HEK293 (cell line): Measurements from ENCODE around the gene TECPR2.

Source experiments
- CTCF ChIA-PET: fragments of 350-600 bp; formaldehyde crosslinking; extraction: SDS; loops from one replicate; lab custom pipeline; 2021; ENCODE audit warnings: antibody characterized with exemption; lab: Yijun Ruan, JAX
- POLR2A ChIA-PET: fragments of 300-600 bp; formaldehyde crosslinking; extraction: SDS; loops from one replicate; lab custom pipeline; 2020; ENCODE audit warnings: antibody characterized with exemption, inconsistent platforms; lab: Yijun Ruan, JAX
- H3K27ac ChIP-seq: fragments of 200-500 bp; sonication (Bioruptor generic); 2 replicates; pipeline ENCODE4 v1.5.1; 2014; ENCODE audit warnings: low read depth, low read length, control low read depth, inconsistent platforms; ENCODE audit errors: extremely low read depth
- H3K36me3 ChIP-seq, 2 experiments: fragments of 200-500 bp in 1 of 2; sonication (Bioruptor generic) in 1 of 2; 1 replicate in 1 of 2; 2 replicates in 1 of 2; pipeline ENCODE4 v1.5.1; 2014 to 2017; ENCODE audit warnings: inconsistent platforms in 2 of 2, low read length in 2 of 2; ENCODE audit not compliant: control insufficient read depth in 2 of 2, insufficient read depth in 1 of 2
- H3K4me1 ChIP-seq: fragments of 200-500 bp; sonication (Bioruptor generic); 2 replicates; pipeline ENCODE4 v1.5.1; 2014; ENCODE audit warnings: mild to moderate bottlenecking, low read length, inconsistent platforms; ENCODE audit not compliant: control insufficient read depth, insufficient read depth
- H3K4me3 ChIP-seq: 2 replicates; pipeline ENCODE4 v1.5.1; 2011; ENCODE audit warnings: low read depth, mild to moderate bottlenecking, control low read depth, low read length, moderate library complexity
- H3K9me3 ChIP-seq: fragments of 200-500 bp; sonication (Bioruptor generic); 2 replicates; pipeline ENCODE4 v1.5.1; 2014; ENCODE audit warnings: low read depth, low read length, inconsistent platforms; ENCODE audit not compliant: control insufficient read depth, insufficient read depth
- FEZF1 ChIP-seq: fragments of 450-650 bp; formaldehyde crosslinking; IDR thresholded peaks from 2 replicates; pipeline ENCODE4 v1.5.1; 2016; ENCODE audit warnings: missing biosample characterization, missing genetic modification characterization
- KLF1 ChIP-seq: fragments of 450-650 bp; formaldehyde crosslinking; IDR thresholded peaks from 2 replicates; pipeline ENCODE4 v1.5.1; 2016; ENCODE audit warnings: missing biosample characterization, missing genetic modification characterization
- MZF1 ChIP-seq: fragments of 450-650 bp; formaldehyde crosslinking; IDR thresholded peaks from 2 replicates; pipeline ENCODE4 v1.5.1; 2017; ENCODE audit warnings: missing biosample characterization, missing genetic modification characterization, borderline replicate concordance
- SALL2 ChIP-seq: fragments of 450-650 bp; formaldehyde crosslinking; IDR thresholded peaks from 2 replicates; pipeline ENCODE4 v1.5.0; 2017; ENCODE audit warnings: missing biosample characterization, mild to moderate bottlenecking, missing genetic modification characterization, borderline replicate concordance
- SP2 ChIP-seq: fragments of 450-650 bp; formaldehyde crosslinking; IDR thresholded peaks from 2 replicates; pipeline ENCODE4 v1.5.1; 2016; ENCODE audit warnings: missing biosample characterization, missing genetic modification characterization
- TRIM28 ChIP-seq: IDR thresholded peaks from 2 replicates; pipeline ENCODE4 v1.6.1; 2011; ENCODE audit warnings: low read length, control low read depth, borderline replicate concordance
- YY1 ChIP-seq: fragments of 450-650 bp; formaldehyde crosslinking; IDR thresholded peaks from 2 replicates; pipeline ENCODE4 v1.5.1; 2018; ENCODE audit warnings: missing biosample characterization, missing genetic modification characterization
- ZBTB1 ChIP-seq: fragments of 450-650 bp; formaldehyde crosslinking; IDR thresholded peaks from 2 replicates; pipeline ENCODE4 v1.5.1; 2016; ENCODE audit warnings: missing biosample characterization, missing genetic modification characterization
- ZFP3 ChIP-seq: fragments of 450-650 bp; formaldehyde crosslinking; IDR thresholded peaks from 2 replicates; pipeline ENCODE4 v1.5.1; 2016; ENCODE audit warnings: low read depth, missing biosample characterization, missing genetic modification characterization
- ZNF157 ChIP-seq: fragments of 450-650 bp; formaldehyde crosslinking; IDR thresholded peaks from 2 replicates; pipeline ENCODE4 v1.5.1; 2016; ENCODE audit warnings: missing biosample characterization, missing genetic modification characterization
- ZNF274 ChIP-seq, 2 experiments: fragments of 200-500 bp in 1 of 2; fragments of 450-650 bp in 1 of 2; sonication (Bioruptor generic) in 1 of 2; formaldehyde crosslinking in 1 of 2; IDR thresholded peaks; 2 replicates each; pipeline versions ENCODE4 v1.5.1 to v1.6.1; 2014 to 2016; ENCODE audit warnings: borderline replicate concordance in 1 of 2, inconsistent platforms in 1 of 2, low read length in 1 of 2, missing biosample characterization in 1 of 2, missing genetic modification characterization in 1 of 2
- ZNF350 ChIP-seq: fragments of 450-650 bp; formaldehyde crosslinking; IDR thresholded peaks from 2 replicates; pipeline ENCODE4 v1.5.0; 2017; ENCODE audit warnings: missing biosample characterization, mild to moderate bottlenecking, missing genetic modification characterization
- ZNF626 ChIP-seq: fragments of 450-650 bp; sonication (Bioruptor Pico); formaldehyde crosslinking; IDR thresholded peaks from 2 replicates; pipeline ENCODE4 v1.5.1; 2018; ENCODE audit warnings: missing biosample characterization, missing genetic modification characterization, inconsistent platforms
- ZNF629 ChIP-seq: fragments of 450-650 bp; formaldehyde crosslinking; IDR thresholded peaks from 2 replicates; pipeline ENCODE4 v1.5.1; 2017; ENCODE audit warnings: missing biosample characterization, missing genetic modification characterization
- ZNF658 ChIP-seq: fragments of 450-650 bp; formaldehyde crosslinking; IDR thresholded peaks from 2 replicates; pipeline ENCODE4; 2016; ENCODE audit warnings: missing biosample characterization, missing genetic modification characterization
- ZNF792 ChIP-seq: fragments of 450-650 bp; formaldehyde crosslinking; IDR thresholded peaks from 2 replicates; pipeline ENCODE4 v1.5.1; 2016; ENCODE audit warnings: missing biosample characterization, missing genetic modification characterization
- ZXDB ChIP-seq: fragments of 450-650 bp; formaldehyde crosslinking; IDR thresholded peaks from 2 replicates; pipeline ENCODE4 v1.5.1; 2016; ENCODE audit warnings: missing biosample characterization, missing genetic modification characterization
- TF ChIP-seq, protein P1 (sequence below): fragments of 450-650 bp; formaldehyde crosslinking; IDR thresholded peaks from 2 replicates; pipeline ENCODE4 v1.5.1; 2016; ENCODE audit warnings: missing biosample characterization, missing genetic modification characterization
- TF ChIP-seq, protein P2 (sequence below): fragments of 450-650 bp; formaldehyde crosslinking; IDR thresholded peaks from 2 replicates; pipeline ENCODE4 v1.5.1; 2016; ENCODE audit warnings: missing biosample characterization, missing genetic modification characterization
- TF ChIP-seq, protein P3 (sequence below): fragments of 450-650 bp; formaldehyde crosslinking; IDR thresholded peaks from 2 replicates; pipeline ENCODE4 v1.5.1; 2016; ENCODE audit warnings: missing biosample characterization, missing genetic modification characterization
- TF ChIP-seq, protein P4 (sequence below): fragments of 450-650 bp; formaldehyde crosslinking; IDR thresholded peaks from 2 replicates; pipeline ENCODE4 v1.5.1; 2017; ENCODE audit warnings: missing biosample characterization, missing genetic modification characterization
- TF ChIP-seq, protein P5 (sequence below): fragments of 450-650 bp; formaldehyde crosslinking; IDR thresholded peaks from 2 replicates; pipeline ENCODE4; 2016; ENCODE audit warnings: missing biosample characterization, missing genetic modification characterization
- TF ChIP-seq, protein P6 (sequence below): fragments of 450-650 bp; IDR thresholded peaks from 2 replicates; pipeline ENCODE4 v1.5.1; 2018; ENCODE audit warnings: missing biosample characterization, missing genetic modification characterization

TECPR2 gene

DNA sequence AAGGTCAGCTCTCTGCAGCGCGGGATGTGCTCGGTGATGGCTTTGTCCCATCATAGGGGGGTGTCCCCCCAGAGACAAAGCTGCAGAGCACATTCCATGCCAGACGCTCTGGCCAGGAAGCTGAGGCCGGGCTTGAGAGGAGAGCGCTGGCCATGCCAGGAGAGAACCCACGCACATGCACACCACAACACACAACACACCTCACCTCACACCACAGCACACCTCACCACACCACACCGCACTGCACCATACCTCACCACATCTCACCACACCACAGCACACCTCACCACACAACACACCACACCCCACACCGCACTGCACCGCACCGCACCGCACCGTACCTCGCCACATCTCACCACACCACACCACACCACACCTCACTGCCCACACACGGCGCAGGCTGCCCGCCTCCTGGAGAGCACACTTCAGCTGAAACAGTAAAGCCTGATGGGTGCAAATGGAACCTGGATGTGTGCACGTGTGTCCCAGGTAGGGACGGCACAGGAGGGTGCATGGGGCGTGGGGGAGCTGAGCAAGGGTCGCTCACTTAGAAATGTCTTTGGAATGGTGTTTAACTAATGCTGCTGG is 136.0 kb downstream of the TECPR2 start (continued):
- no peak for TF ChIP-seq ZNF274 (IDR thresholded peaks at IDR 0.05; ENCODE audit: low read length)
- no peak for TF ChIP-seq ZNF274 (tag by site-specific recombination; IDR thresholded peaks at IDR 0.05; ENCODE audit: borderline replicate concordance)
- TF ChIP-seq MZF1 (tag by site-specific recombination) = no peak
- TF ChIP-seq, protein P1, sequence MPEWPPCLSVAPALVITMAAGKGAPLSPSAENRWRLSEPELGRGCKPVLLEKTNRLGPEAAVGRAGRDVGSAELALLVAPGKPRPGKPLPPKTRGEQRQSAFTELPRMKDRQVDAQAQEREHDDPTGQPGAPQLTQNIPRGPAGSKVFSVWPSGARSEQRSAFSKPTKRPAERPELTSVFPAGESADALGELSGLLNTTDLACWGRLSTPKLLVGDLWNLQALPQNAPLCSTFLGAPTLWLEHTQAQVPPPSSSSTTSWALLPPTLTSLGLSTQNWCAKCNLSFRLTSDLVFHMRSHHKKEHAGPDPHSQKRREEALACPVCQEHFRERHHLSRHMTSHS (tag by site-specific recombination) = no peak
- no peak for TF ChIP-seq SP2 (tag by site-specific recombination)
- TF ChIP-seq YY1 (tag by site-specific recombination) = no peak
- TF ChIP-seq, all 188 proteins: peak for 5

DNA sequence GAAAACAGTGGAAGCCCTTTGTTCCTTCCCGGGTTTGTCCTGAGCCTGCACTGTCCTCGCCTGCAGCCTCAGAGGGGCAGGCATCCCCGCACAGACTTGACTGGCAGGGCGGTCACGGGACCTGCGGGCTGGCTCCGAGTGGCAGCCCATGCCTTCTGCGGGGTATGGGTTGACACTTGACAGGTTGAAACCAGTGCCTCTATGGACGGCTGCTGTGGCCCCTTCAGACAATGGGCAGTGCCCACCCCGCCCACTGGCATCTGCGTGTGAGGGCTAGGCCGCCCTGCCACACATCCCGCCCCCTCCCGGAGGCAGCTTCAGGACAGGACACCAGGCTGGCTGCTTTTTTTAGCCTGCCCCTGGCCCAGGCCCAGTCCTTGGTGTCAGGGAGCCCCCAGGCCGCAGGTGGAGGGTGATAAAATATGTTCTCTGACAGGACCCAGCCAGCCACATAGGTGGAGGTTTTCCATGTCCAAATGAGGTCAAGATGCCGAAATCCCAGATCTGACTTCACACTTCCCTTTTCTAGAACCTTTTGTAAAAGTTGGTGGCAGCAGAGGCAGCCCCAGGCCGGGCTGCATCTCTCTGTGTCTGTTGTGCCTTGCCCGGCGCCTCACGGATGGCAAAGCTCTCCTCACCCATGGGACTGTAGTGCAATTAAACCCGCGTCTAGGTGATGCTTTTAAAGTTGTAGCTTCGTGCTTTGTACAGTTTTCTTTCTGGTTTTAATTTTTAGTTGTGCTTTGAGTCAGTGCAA is 136.8 kb downstream of the TECPR2 start:
- Histone ChIP-seq H3K36me3 (peaks cover 0 to 38% of the 10 kb centered on the region in 2 experiments; a peak in 1 of 3 replicates), H3K9me3 (no peaks in the 10 kb centered on the region), H3K4me3 (no peak overlapping the region), H3K27ac (no peak overlapping the region), H3K4me1 (no peaks in the 10 kb centered on the region)
- CTCF ChIA-PET = interaction anchor here (0.8 to 1.2 kb wide), 2 partner anchors 27 to 45 kb away, joined by 3 to 4 read pairs; no protein-coding TSS in a partner anchor
- no peak for TF ChIP-seq ZFP3 (tag by site-specific recombination)
- no peak for TF ChIP-seq ZNF157 (tag by site-specific recombination)
- TF ChIP-seq, protein P2, sequence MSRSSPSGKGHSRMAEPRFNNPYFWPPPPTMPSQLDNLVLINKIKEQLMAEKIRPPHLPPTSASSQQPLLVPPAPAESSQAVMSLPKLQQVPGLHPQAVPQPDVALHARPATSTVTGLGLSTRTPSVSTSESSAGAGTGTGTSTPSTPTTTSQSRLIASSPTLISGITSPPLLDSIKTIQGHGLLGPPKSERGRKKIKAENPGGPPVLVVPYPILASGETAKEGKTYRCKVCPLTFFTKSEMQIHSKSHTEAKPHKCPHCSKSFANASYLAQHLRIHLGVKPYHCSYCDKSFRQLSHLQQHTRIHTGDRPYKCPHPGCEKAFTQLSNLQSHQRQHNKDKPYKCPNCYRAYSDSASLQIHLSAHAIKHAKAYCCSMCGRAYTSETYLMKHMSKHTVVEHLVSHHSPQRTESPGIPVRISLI = no peak
- no peak for TF ChIP-seq ZNF629 (tag by site-specific recombination)
- TF ChIP-seq ZNF658 (tag by site-specific recombination) = no peak
- TF ChIP-seq ZBTB1 = no peak
- TF ChIP-seq TRIM28 = no peak
- TF ChIP-seq, protein P3, sequence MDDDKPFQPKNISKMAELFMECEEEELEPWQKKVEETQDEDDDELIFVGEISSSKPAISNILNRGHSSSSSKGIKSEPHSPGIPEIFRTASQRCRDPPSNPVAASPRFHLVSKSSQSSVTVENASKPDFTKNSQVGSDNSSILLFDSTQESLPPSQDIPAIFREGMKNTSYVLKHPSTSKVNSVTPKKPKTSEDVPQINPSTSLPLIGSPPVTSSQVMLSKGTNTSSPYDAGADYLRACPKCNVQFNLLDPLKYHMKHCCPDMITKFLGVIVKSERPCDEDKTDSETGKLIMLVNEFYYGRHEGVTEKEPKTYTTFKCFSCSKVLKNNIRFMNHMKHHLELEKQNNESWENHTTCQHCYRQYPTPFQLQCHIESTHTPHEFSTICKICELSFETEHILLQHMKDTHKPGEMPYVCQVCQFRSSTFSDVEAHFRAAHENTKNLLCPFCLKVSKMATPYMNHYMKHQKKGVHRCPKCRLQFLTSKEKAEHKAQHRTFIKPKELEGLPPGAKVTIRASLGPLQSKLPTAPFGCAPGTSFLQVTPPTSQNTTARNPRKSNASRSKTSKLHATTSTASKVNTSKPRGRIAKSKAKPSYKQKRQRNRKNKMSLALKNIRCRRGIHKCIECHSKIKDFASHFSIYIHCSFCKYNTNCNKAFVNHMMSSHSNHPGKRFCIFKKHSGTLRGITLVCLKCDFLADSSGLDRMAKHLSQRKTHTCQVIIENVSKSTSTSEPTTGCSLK (tag by site-specific recombination) = no peak
- TF ChIP-seq, protein P4, sequence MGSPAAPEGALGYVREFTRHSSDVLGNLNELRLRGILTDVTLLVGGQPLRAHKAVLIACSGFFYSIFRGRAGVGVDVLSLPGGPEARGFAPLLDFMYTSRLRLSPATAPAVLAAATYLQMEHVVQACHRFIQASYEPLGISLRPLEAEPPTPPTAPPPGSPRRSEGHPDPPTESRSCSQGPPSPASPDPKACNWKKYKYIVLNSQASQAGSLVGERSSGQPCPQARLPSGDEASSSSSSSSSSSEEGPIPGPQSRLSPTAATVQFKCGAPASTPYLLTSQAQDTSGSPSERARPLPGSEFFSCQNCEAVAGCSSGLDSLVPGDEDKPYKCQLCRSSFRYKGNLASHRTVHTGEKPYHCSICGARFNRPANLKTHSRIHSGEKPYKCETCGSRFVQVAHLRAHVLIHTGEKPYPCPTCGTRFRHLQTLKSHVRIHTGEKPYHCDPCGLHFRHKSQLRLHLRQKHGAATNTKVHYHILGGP = no peak
- no peak for TF ChIP-seq SALL2 (tag by site-specific recombination)
- TF ChIP-seq ZNF350 (tag by site-specific recombination) = no peak
- no peak for TF ChIP-seq FEZF1
- no peak for TF ChIP-seq KLF1 (tag by site-specific recombination)
- TF ChIP-seq, protein P5, sequence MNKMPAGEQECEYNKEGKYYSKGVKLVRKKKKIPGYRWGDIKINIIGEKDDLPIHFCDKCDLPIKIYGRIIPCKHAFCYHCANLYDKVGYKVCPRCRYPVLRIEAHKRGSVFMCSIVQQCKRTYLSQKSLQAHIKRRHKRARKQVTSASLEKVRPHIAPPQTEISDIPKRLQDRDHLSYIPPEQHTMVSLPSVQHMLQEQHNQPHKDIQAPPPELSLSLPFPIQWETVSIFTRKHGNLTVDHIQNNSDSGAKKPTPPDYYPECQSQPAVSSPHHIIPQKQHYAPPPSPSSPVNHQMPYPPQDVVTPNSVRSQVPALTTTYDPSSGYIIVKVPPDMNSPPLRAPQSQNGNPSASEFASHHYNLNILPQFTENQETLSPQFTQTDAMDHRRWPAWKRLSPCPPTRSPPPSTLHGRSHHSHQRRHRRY (tag by site-specific recombination) = no peak
- TF ChIP-seq ZNF626 (tag by site-specific recombination) = no peak
- TF ChIP-seq, protein P6, sequence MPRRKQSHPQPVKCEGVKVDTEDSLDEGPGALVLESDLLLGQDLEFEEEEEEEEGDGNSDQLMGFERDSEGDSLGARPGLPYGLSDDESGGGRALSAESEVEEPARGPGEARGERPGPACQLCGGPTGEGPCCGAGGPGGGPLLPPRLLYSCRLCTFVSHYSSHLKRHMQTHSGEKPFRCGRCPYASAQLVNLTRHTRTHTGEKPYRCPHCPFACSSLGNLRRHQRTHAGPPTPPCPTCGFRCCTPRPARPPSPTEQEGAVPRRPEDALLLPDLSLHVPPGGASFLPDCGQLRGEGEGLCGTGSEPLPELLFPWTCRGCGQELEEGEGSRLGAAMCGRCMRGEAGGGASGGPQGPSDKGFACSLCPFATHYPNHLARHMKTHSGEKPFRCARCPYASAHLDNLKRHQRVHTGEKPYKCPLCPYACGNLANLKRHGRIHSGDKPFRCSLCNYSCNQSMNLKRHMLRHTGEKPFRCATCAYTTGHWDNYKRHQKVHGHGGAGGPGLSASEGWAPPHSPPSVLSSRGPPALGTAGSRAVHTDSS (tag by site-specific recombination) = no peak
- no peak for TF ChIP-seq ZXDB (tag by site-specific recombination)
- TF ChIP-seq ZNF792 (tag by site-specific recombination) = no peak
- POLR2A ChIA-PET = no interaction called here
